Measurements from ENCODE around the gene USP53.

DNA sequence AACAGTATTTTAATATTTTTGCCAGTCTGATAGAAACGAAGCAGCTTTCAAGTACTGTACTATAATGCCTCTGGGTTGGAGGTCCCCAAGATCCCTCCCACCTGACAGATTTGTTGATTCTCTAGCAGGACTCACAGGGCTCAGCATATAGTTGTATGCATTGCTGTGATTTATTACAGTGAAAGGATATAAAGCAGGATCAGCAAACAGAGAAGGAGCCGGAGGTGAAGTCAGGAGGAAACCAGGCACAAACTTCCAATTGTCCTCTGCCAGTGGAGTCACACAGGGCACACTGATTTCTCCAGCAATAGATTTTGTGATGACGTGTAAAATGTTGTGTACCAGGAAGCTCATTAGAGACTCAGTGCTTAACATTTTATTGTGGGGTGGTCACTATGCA, 19.0 kb downstream of the USP53 start:
- TF ChIP-seq SUZ12 (IDR thresholded peaks at IDR 0.05; ENCODE audit: extremely low read depth, insufficient read depth, insufficient read length), result no peak
- no peak for TF ChIP-seq YY1 (IDR thresholded peaks at IDR 0.05; ENCODE audit: insufficient read depth, insufficient read length)
